Panc1 (cell line): ENCODE measurements around the gene DGKG. TPM values are rescaled to one million over a fixed set of nuclear protein-coding genes. Genes with fewer than 3 reads are reported as not detected.

Source experiments
- ATAC-seq: fragments of 200-7000 bp; cut with Tn5 transposase; 2 replicates; pipeline ENCODE4 v1.9.1; 2020; ENCODE audit warnings: mild to moderate bottlenecking, moderate library complexity
- BruUV-seq: library from RNA; stranded (reverse); fragments of 400-500 nt; replicated peaks from 2 replicates; lab custom pipeline; 2021; lab: Mats Ljungman, UMichigan
- CTCF ChIA-PET: fragments of 300-600 bp; sonication (Branson Sonifier 250); formaldehyde crosslinking; loops from one replicate; lab custom pipeline; 2022; ENCODE audit warnings: antibody characterized with exemption; lab: Charles Lee
- POLR2A ChIA-PET: fragments of 300-600 bp; sonication (Branson Sonifier 250); formaldehyde crosslinking; loops from one replicate; lab custom pipeline; 2022; ENCODE audit warnings: antibody characterized with exemption; lab: Charles Lee
- DNase-seq: peaks from one replicate; pipeline ENCODE4 v3.0.0-alpha.2; 2010; ENCODE audit warnings: low read depth, low spot score
- H3K27ac ChIP-seq: 2 replicates; pipeline ENCODE4 v1.5.1; 2011; ENCODE audit warnings: mild to moderate bottlenecking, low read length, inconsistent platforms
- H3K27me3 ChIP-seq: fragments of 200-500 bp; sonication (Bioruptor generic); 2 replicates; pipeline ENCODE4 v1.6.0; 2014; ENCODE audit warnings: low read length, inconsistent platforms; ENCODE audit not compliant: control insufficient read depth, insufficient read depth
- H3K36me3 ChIP-seq: fragments of 200-500 bp; sonication (Bioruptor generic); 2 replicates; pipeline ENCODE4 v1.5.1; 2014; ENCODE audit warnings: inconsistent platforms, mild to moderate bottlenecking, low read length, moderate library complexity; ENCODE audit not compliant: control insufficient read depth, insufficient read depth
- H3K4me1 ChIP-seq: 2 replicates; pipeline ENCODE4 v1.5.1; 2011; ENCODE audit warnings: inconsistent platforms, mild to moderate bottlenecking, low read length, moderate library complexity; ENCODE audit not compliant: control insufficient read depth, insufficient read depth
- H3K4me3 ChIP-seq, 2 experiments: 2 replicates each; pipeline ENCODE4 v1.5.1; 2011 to 2012; ENCODE audit warnings: low read depth in 2 of 2, low read length in 2 of 2, mild to moderate bottlenecking in 2 of 2, inconsistent platforms in 1 of 2, moderate library complexity in 1 of 2
- H3K9me3 ChIP-seq: fragments of 200-500 bp; sonication (Bioruptor generic); 2 replicates; pipeline ENCODE4 v1.5.1; 2014; ENCODE audit warnings: low read depth, mild to moderate bottlenecking, inconsistent platforms, low read length, moderate library complexity; ENCODE audit not compliant: control insufficient read depth, insufficient read depth
- CTCF ChIP-seq: fragments of 450-650 bp; IDR thresholded peaks from 2 replicates; pipeline ENCODE4 v1.5.1; 2017; ENCODE audit warnings: mild to moderate bottlenecking
- POLR2AphosphoS5 ChIP-seq: IDR thresholded peaks from 2 replicates; pipeline ENCODE4 v1.6.1; 2012; ENCODE audit warnings: mild to moderate bottlenecking, low read depth, low read length, moderate library complexity
- REST ChIP-seq, 2 experiments: IDR thresholded peaks; 2 replicates each; pipeline ENCODE4 v1.6.1; 2011 to 2012; ENCODE audit warnings: low read depth in 2 of 2, control low read depth in 1 of 2, low read length in 1 of 2, mild to moderate bottlenecking in 1 of 2, moderate library complexity in 1 of 2; ENCODE audit not compliant: insufficient read depth in 1 of 2
- SIN3A ChIP-seq: IDR thresholded peaks from 2 replicates; pipeline ENCODE4 v1.6.1; 2012; ENCODE audit warnings: low read depth, mild to moderate bottlenecking, low read length, moderate library complexity, borderline replicate concordance; ENCODE audit not compliant: insufficient read depth
- TCF7L2 ChIP-seq: IDR thresholded peaks from 2 replicates; pipeline ENCODE4 v1.6.1; 2011; ENCODE audit warnings: mild to moderate bottlenecking, low read depth, low read length, inconsistent platforms
- in situ Hi-C: cut with HindIII; loops from 2 replicates; pipeline ENCODE4 v1.10.0; 2016; ENCODE audit warnings: low sequenced_read_pairs, low pct_unique_long_range_greater_than_20kb
- intact Hi-C: fragments of 100-400 bp; cut with micrococcal nuclease; formaldehyde crosslinking; loops from one replicate; pipeline ENCODE4 v1.10.0; 2022; ENCODE audit not compliant: unreplicated experiment
- total RNA-seq: library from RNA; stranded (reverse); gene quantifications from one replicate; pipeline ENCODE4 v1.2.1, GENCODE V29; 2021; ENCODE audit not compliant: unreplicated experiment

The DGKG gene
- total RNA-seq, 1 experiment from 2014 or later: 0.46 TPM

GRCh38 chr3:186316666-186317260 is 45.3 kb downstream of the DGKG start:
- ATAC-seq (no peak), DNase-seq (no peak)
- POLR2A ChIA-PET: no interaction called here
- CTCF ChIA-PET: no interaction called here
- no peak overlapping the region for H3K27ac ChIP-seq
- H3K9me3 ChIP-seq: no peaks in the 10 kb centered on the region
- no peaks in the 10 kb centered on the region for H3K36me3 ChIP-seq
- no peak overlapping the region for H3K4me3 ChIP-seq
- no peaks in the 10 kb centered on the region for H3K4me1 ChIP-seq
- intact Hi-C loops: no loop called here
- BruUV-seq: no TSS peak
- TF ChIP-seq REST (IDR thresholded peaks at IDR 0.05; ENCODE audit: insufficient read depth in 1 of 2, low read depth in 2 of 2, low read length in 1 of 2): no peak
- TF ChIP-seq TCF7L2: no peak
- TF ChIP-seq CTCF: no peak
- TF ChIP-seq SIN3A: no peak
- no peak for TF ChIP-seq POLR2AphosphoS5
- in situ Hi-C loops: no loop called here
- peaks cover 3% of the 10 kb centered on the region; the same call in 1 of the 2 replicates for H3K27me3 ChIP-seq

- ATAC-seq (no peak), DNase-seq (no peak)
- H3K27ac ChIP-seq: no peak overlapping the region
- intact Hi-C loops: no loop called here
- in situ Hi-C loops: no loop called here
- no peaks in the 10 kb centered on the region for H3K4me1 ChIP-seq
- peaks cover 3% of the 10 kb centered on the region for H3K27me3 ChIP-seq
- no peak overlapping the region for H3K4me3 ChIP-seq
- H3K36me3 ChIP-seq: no peaks in the 10 kb centered on the region
- no peaks in the 10 kb centered on the region for H3K9me3 ChIP-seq
- TF ChIP-seq SIN3A (no peak), REST (IDR thresholded peaks at IDR 0.05; ENCODE audit: insufficient read depth in 1 of 2, low read depth in 2 of 2, low read length in 1 of 2) (no peak), POLR2AphosphoS5 (no peak), CTCF (no peak), TCF7L2 (no peak)
- no TSS peak for BruUV-seq
- ChIA-PET POLR2A (no interaction called here), CTCF (no interaction called here)
Observed at GRCh38 chr3:186315581-186316354, 46.3 kb downstream of the DGKG start.
